Tibial nerve (tissue), 4 donors: ENCODE results near the gene ERF. TPM values are rescaled to one million over a fixed set of nuclear protein-coding genes. Genes with fewer than 3 reads are reported as not detected.

Source experiments
- DNase-seq, 2 donors: peaks; one replicate each; pipeline ENCODE4 v3.0.0-alpha.2; 2019; ENCODE audit warnings: low spot score in 2 of 2
- H3K27ac ChIP-seq, 4 donors: fragments of 200-600 bp; sonication (generic) in 3 of 4; one replicate each; pipeline ENCODE4 v1.5.1; 2017 to 2019; ENCODE audit warnings: mild to moderate bottlenecking in 1 of 4
- H3K27me3 ChIP-seq, 2 donors: fragments of 200-600 bp; sonication (generic) in 1 of 2; one replicate each; pipeline versions ENCODE4 v1.5.1 to v1.6.0; 2017 to 2019
- H3K36me3 ChIP-seq, 3 donors: fragments of 200-600 bp; sonication (generic); one replicate each; pipeline ENCODE4 v1.5.1; 2018 to 2019
- H3K4me1 ChIP-seq, 4 donors: fragments of 200-600 bp; sonication (generic) in 3 of 4; one replicate each; pipeline ENCODE4 v1.5.1; 2017 to 2019
- H3K4me3 ChIP-seq, 4 donors: fragments of 200-600 bp; sonication (generic) in 3 of 4; one replicate each; pipeline ENCODE4 v1.5.1; 2017 to 2019; ENCODE audit warnings: mild to moderate bottlenecking in 1 of 4, moderate library complexity in 1 of 4
- H3K9me3 ChIP-seq, 4 donors: fragments of 200-600 bp; sonication (generic) in 3 of 4; one replicate each; pipeline ENCODE4 v1.5.1; 2017 to 2019
- EP300 ChIP-seq, 2 donors: sonication (generic); formaldehyde crosslinking; IDR thresholded peaks; one replicate each; pipeline ENCODE4 v1.6.1; 2017; ENCODE audit warnings: antibody characterized with exemption in 2 of 2, mild to moderate bottlenecking in 1 of 2
- POLR2A ChIP-seq, 2 donors: fragments of 450-650 bp; IDR thresholded peaks; one replicate each; pipeline ENCODE4 v1.6.1; 2017; ENCODE audit warnings: antibody characterized with exemption in 2 of 2, mild to moderate bottlenecking in 2 of 2, moderate library complexity in 2 of 2
- WGBS, 2 donors: methylation state at CpG; one replicate each; pipeline ENCODE4 v1.1.5; 2018; 5-methylcytosine and 5-hydroxymethylcytosine counted together
- total RNA-seq, 4 donors: library from RNA; depleted of rRNA; stranded (reverse); fragments of >200 nt; gene quantifications; one replicate each; pipeline ENCODE4 v1.1.0, GENCODE V29; 2016
- TF ChIP-seq, protein P1 (sequence below), 5 experiments: fragments of 200-600 bp in 3 of 5; fragments of 450-650 bp in 2 of 5; sonication (generic) in 3 of 5; IDR thresholded peaks; one replicate each; pipeline ENCODE4 v1.5.1; 2016 to 2019; ENCODE audit warnings: antibody characterized with exemption in 5 of 5, mild to moderate bottlenecking in 3 of 5, moderate library complexity in 2 of 5

Gene ERF
- total RNA-seq, 4 donors from 2014 or later, result 30.4 to 42.6 (median 35.1) TPM

GRCh38 chr19:42250666-42251531 lies 4.0 kb downstream of the ERF start:
- TF ChIP-seq, protein P1, sequence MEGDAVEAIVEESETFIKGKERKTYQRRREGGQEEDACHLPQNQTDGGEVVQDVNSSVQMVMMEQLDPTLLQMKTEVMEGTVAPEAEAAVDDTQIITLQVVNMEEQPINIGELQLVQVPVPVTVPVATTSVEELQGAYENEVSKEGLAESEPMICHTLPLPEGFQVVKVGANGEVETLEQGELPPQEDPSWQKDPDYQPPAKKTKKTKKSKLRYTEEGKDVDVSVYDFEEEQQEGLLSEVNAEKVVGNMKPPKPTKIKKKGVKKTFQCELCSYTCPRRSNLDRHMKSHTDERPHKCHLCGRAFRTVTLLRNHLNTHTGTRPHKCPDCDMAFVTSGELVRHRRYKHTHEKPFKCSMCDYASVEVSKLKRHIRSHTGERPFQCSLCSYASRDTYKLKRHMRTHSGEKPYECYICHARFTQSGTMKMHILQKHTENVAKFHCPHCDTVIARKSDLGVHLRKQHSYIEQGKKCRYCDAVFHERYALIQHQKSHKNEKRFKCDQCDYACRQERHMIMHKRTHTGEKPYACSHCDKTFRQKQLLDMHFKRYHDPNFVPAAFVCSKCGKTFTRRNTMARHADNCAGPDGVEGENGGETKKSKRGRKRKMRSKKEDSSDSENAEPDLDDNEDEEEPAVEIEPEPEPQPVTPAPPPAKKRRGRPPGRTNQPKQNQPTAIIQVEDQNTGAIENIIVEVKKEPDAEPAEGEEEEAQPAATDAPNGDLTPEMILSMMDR (IDR thresholded peaks at IDR 0.05), result no peak
- peak in 1 of 2 donors; percentile 22 for TF ChIP-seq EP300 (IDR thresholded peaks at IDR 0.05)
- Histone ChIP-seq H3K4me1 (peaks cover 0 to 77% (median 50%) of the 10 kb centered on the region in 4 donors), H3K27me3 (no peaks in the 10 kb centered on the region), H3K4me3 (peak overlapping the region in 2 of 4 donors; percentile 16 to 88), H3K27ac (peak overlapping the region; percentile 98 to 100 (median 100)), H3K9me3 (no peaks in the 10 kb centered on the region), H3K36me3 (peaks cover 0 to 34% (median 0%) of the 10 kb centered on the region in 3 donors)
- DNase-seq, result no peak
- 3 to 8% methylated on average over 16 to 18 of the region's 19 CpGs for WGBS, 2 donors

DNA sequence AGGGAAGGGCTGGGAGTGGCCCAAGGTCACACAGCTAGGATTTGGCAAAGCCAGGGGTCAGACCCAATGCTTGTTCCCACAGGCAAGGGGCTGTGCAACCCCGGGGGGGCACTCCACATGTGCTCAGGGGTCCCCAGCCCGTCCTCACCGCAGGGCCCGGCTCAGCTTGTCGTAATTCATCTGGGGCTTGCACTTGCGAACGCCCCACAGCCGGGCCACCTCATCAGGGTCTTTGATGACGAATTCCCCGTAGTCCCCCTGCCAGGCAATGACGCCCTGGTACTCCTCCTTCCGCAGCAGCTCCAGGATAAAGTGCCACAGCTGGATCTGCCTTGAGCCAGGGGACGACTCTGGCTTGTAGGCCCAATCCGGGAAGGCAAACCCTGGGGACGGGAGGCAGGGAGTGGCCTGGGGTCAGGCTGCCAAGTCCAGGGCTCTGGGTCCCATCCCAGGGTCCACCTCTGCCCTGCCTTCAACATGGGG lies 4.7 kb downstream of the ERF start:
- TF ChIP-seq, protein P1 (IDR thresholded peaks at IDR 0.05), result no peak
- TF ChIP-seq POLR2A (IDR thresholded peaks at IDR 0.05), result no peak
- TF ChIP-seq EP300 (IDR thresholded peaks at IDR 0.05), result no peak
- Histone ChIP-seq H3K36me3 (peaks cover 0 to 34% (median 0%) of the 10 kb centered on the region in 3 donors), H3K4me1 (peaks cover 0 to 78% (median 52%) of the 10 kb centered on the region in 4 donors), H3K27me3 (no peaks in the 10 kb centered on the region), H3K4me3 (peak overlapping the region in 2 of 4 donors; percentile 16 to 88), H3K9me3 (no peaks in the 10 kb centered on the region), H3K27ac (peak overlapping the region; percentile 98 to 100 (median 100))
- 3 to 33% methylated on average over 10 to 15 of the region's 15 CpGs for WGBS, 2 donors
- DNase-seq, result no peak

DNA sequence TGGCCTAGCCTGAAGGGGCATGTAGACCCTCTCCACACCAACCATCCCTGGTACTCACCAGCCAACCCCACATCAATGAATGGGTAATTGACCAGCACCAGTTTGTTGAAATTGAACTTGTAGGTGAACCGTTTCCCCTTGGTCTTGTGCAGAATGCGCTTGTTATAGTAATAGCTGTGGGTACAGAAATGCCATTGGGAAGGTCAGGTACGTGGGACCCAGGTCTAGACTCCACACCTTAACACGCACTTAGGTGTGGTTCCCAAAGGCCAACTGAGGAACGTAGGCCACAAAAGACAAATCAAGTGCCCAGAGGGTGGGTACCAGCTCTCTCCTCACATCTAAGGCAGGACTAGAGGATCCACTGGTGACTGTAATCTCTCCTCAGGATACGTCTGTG lies 5.2 kb downstream of the ERF start:
- 60 to 63% methylated on average over 5 to 6 of the region's 6 CpGs for WGBS, 2 donors
- Histone ChIP-seq H3K4me3 (no peak overlapping the region), H3K4me1 (peaks cover 0 to 82% (median 57%) of the 10 kb centered on the region in 4 donors), H3K36me3 (peaks cover 0 to 34% (median 0%) of the 10 kb centered on the region in 3 donors), H3K9me3 (no peaks in the 10 kb centered on the region), H3K27ac (peak overlapping the region; percentile 98 to 100 (median 100)), H3K27me3 (no peaks in the 10 kb centered on the region)
- TF ChIP-seq, protein P1 (IDR thresholded peaks at IDR 0.05), result no peak
- DNase-seq, result no peak

DNA sequence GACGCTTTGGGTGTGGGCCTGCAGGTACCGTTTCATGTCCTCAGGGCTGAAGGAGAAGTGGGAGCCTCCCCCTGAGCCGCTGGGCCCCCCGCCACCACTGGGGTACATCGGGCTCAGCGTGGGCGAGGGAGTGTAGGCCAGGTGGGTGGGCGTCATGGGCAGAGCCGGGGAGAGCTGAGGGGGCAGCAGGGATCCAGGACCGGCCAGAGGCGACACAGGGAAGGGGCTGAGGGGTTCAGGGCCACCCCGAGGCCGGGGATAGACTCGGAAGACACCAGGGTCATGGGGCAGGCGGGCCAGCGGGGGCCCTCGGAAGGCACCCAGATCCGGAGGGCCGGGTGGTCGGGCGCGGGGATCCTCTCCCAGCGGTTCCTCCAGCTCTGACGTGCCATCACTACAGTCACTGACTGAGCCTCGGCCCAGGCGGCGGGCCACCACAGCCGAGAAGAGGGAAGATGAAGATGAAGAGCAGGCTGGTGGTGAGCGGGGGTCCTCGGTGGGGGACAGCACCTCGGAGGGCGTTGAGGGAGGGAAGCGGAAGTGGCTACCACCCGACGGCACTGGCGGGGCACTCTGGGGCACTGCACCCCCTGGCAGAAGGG lies 5.7 kb downstream of the ERF start:
- Histone ChIP-seq H3K27ac (peak overlapping the region; percentile 33 to 100 (median 100)), H3K9me3 (no peaks in the 10 kb centered on the region), H3K4me3 (no peak overlapping the region), H3K4me1 (peaks cover 0 to 83% (median 57%) of the 10 kb centered on the region in 4 donors), H3K27me3 (no peaks in the 10 kb centered on the region), H3K36me3 (peaks cover 0 to 34% (median 0%) of the 10 kb centered on the region in 3 donors)
- 68 to 72% methylated on average over 33 to 36 of the region's 36 CpGs for WGBS, 2 donors
- no peak for DNase-seq
- TF ChIP-seq, protein P1 (IDR thresholded peaks at IDR 0.05), result no peak
- TF ChIP-seq EP300 (IDR thresholded peaks at IDR 0.05), result no peak
- TF ChIP-seq POLR2A (IDR thresholded peaks at IDR 0.05), result no peak
